SJSA1 (cell line): ENCODE measurements around the gene KIRREL3. TPM values are rescaled to one million over a fixed set of nuclear protein-coding genes. Genes with fewer than 3 reads are reported as not detected.

ENCODE experiments used
- DNase-seq, 2 experiments: peaks; one replicate each; pipeline ENCODE4 v3.0.0-alpha.2; 2015 to 2020; ENCODE audit warnings: low spot score in 2 of 2, low read depth in 1 of 2
- H3K27ac ChIP-seq: fragments of 250-450 bp; sonication (Bioruptor Pico); 2 replicates; pipeline ENCODE4 v1.5.1; 2020; ENCODE audit warnings: mild to moderate bottlenecking, moderate library complexity
- H3K27me3 ChIP-seq: fragments of 250-450 bp; sonication (Bioruptor Pico); replicated peaks from 2 replicates; pipeline ENCODE4 v1.5.1; 2020; ENCODE audit warnings: mild to moderate bottlenecking, moderate library complexity
- H3K36me3 ChIP-seq: fragments of 250-450 bp; sonication (Bioruptor Pico); 2 replicates; pipeline ENCODE4 v1.5.1; 2020; ENCODE audit warnings: mild to moderate bottlenecking
- H3K4me1 ChIP-seq: fragments of 250-450 bp; sonication (Bioruptor Pico); replicated peaks from 2 replicates; pipeline ENCODE4 v1.6.1; 2021; ENCODE audit warnings: mild to moderate bottlenecking
- H3K4me3 ChIP-seq: fragments of 250-450 bp; sonication (Bioruptor Pico); 2 replicates; pipeline ENCODE4 v1.5.1; 2020; ENCODE audit warnings: mild to moderate bottlenecking
- H3K9me3 ChIP-seq: fragments of 250-450 bp; sonication (Bioruptor Pico); replicated peaks from 2 replicates; pipeline ENCODE4 v1.5.1; 2020; ENCODE audit warnings: mild to moderate bottlenecking
- total RNA-seq: library from RNA; depleted of rRNA; stranded (reverse); fragments of >200 nt; shearing (Covaris generic); gene quantifications from 2 replicates; pipeline ENCODE4 v1.2.3, GENCODE V29; 2014

KIRREL3 gene
- total RNA-seq, 1 experiment from 2014 or later: 5.3 TPM

DNA sequence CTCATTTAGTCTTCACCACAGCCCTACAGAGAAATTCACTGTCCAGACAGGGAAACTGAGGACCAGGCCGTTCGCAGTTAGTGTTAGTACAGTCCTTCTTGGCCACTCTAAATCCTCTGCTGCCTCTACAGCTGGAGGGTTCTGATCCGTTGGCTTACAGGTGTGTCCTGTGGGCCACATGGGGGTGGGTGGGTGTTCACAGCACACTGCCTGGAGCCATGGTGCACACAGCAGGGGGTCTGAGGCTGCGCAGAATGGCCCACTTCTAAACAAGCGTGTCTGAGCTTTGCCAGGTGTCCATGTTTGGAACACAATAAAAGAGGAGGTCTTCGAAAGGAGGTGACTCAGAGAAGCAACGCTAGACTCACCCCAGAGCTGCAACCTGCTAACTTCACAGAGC is 396.1 kb downstream of the KIRREL3 start:
- Histone ChIP-seq H3K9me3 (no peaks in the 10 kb centered on the region), H3K4me1 (no peaks in the 10 kb centered on the region), H3K27ac (no peak overlapping the region), H3K36me3 (no peaks in the 10 kb centered on the region), H3K4me3 (no peak overlapping the region), H3K27me3 (no peaks in the 10 kb centered on the region)
- DNase-seq: no peak

DNA sequence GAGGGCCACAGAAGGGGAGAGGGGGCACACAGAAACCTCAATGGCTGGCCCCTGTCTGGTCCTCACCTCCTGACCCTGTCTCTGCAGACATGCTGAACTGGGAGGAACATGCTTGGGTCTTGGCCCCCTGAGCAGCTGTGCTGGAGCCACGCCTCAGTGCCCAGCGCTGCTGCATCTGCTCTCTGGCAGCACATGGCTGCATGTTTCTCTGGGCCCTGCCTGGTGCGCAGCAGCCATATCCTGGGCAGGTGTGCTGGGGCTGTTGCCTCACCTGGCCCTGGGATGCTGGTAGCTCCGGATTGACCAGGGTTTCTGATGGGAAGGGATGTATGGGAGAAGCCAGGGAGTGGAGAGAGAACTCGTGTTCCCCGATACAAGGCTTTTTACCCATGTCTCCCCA is 397.1 kb downstream of the KIRREL3 start:
- no peak overlapping the region for H3K4me3 ChIP-seq
- H3K36me3 ChIP-seq: no peaks in the 10 kb centered on the region
- no peaks in the 10 kb centered on the region for H3K4me1 ChIP-seq
- no peaks in the 10 kb centered on the region for H3K27me3 ChIP-seq
- no peaks in the 10 kb centered on the region for H3K9me3 ChIP-seq
- DNase-seq: no peak
- no peak overlapping the region for H3K27ac ChIP-seq

DNA sequence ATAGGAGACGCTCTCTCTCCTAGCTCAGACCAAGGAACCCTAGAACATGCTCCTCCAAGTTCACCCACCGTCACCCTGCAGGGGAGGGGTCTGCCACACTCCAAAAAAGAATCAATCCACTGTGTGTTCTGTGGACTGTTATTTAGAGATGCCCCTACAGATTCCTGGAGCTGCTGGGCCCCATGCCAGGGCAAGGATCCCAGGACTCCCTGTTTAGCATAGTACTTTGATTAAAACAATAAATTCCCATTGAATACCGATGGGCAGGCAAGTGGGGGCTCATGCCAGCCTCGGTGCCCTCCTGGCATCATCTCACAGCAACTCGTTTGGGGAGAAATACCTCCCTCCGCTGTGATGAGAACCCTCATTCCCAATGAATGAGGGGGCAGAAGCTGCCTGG is 397.6 kb downstream of the KIRREL3 start:
- Histone ChIP-seq H3K36me3 (no peaks in the 10 kb centered on the region), H3K27me3 (no peaks in the 10 kb centered on the region), H3K4me3 (no peak overlapping the region), H3K4me1 (no peaks in the 10 kb centered on the region), H3K27ac (no peak overlapping the region), H3K9me3 (no peaks in the 10 kb centered on the region)
- no peak for DNase-seq

DNA sequence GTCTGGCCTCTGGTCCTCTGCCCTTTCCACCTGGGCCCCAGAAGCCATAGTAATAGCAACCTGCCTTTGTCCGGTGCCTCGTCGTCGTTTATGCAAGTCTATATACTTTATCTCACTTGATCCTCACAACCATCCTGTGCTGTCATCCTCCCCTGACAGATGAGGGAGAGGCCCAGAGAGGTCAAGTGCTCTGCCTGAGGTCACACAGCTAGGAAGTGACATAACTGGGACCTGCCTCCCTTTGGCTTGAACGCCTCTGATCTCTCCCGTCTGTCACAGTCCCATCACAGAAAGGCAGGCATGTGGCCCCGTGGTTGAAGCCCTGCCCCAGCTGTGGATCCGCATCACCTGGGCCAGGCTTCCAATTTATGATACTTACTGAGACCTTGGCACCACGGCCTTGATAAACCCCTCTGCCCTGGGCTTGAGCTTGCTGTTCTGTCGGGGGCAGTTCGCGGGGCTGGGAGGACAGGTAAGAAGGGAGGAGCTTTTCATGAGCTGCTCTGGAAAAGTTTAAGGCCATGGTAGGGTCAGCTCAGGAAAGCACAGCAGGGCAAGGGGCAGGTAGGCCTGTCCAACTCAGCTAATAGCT is 398.1 kb downstream of the KIRREL3 start:
- DNase-seq: no peak
- H3K36me3 ChIP-seq: no peaks in the 10 kb centered on the region
- H3K4me3 ChIP-seq: no peak overlapping the region
- no peak overlapping the region for H3K27ac ChIP-seq
- H3K27me3 ChIP-seq: no peaks in the 10 kb centered on the region
- no peaks in the 10 kb centered on the region for H3K4me1 ChIP-seq
- H3K9me3 ChIP-seq: no peaks in the 10 kb centered on the region

DNA sequence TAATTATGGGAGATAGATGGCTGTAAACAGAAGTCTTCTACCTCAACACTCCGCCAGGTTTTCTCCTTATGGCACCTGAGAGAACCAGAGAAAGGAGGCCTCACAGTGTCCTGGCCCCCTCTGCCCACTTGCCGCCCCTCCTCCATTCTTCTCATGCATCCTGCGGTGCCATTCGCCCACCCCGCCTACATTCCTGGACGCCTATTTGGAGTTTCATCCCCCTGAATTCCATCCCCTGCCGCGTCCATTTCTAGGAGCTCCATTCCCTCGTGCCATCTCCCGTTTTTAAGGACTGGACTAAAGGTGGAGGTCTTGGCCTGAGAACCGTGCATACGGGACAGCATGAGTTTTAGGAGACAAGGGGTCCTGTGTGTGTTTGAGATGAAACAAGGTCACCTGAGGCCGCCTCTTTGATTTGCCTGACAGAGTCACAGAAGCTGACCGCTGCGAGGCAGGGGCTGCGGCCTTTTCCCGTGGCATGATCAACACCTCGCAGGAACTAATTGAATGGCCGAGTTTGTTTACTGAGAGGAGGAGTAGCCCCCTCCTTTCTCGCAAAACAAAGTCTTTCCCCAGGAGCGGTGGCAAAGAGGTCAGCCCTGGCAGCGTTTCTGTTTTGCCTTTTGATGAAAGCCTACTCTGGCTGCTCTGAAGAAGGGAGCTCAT is 398.9 kb downstream of the KIRREL3 start:
- no peak overlapping the region for H3K27ac ChIP-seq
- no peaks in the 10 kb centered on the region for H3K4me1 ChIP-seq
- H3K9me3 ChIP-seq: no peaks in the 10 kb centered on the region
- DNase-seq: no peak
- H3K36me3 ChIP-seq: no peaks in the 10 kb centered on the region
- no peaks in the 10 kb centered on the region for H3K27me3 ChIP-seq
- no peak overlapping the region for H3K4me3 ChIP-seq

DNA sequence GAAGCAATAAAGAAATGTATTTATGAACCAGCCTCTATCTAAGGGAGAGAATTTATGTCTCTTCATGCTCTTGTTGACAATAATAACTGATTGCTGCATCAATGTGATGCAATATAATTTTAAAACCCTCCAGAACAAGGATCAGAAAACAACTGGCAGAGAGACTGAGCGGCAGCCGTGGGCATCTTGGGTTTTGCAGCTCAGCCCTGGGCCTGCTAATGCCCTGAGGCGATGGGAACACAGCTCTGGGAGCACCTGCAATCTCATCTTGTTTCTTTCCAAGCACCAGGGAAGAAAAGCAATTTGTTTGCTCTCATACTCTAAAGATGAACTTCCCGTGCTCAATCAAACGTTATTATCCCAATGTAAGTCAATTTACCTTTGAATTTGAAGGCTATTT is 399.4 kb downstream of the KIRREL3 start:
- no peak for DNase-seq
- Histone ChIP-seq H3K4me3 (no peak overlapping the region), H3K9me3 (no peaks in the 10 kb centered on the region), H3K27ac (no peak overlapping the region), H3K27me3 (no peaks in the 10 kb centered on the region), H3K4me1 (no peaks in the 10 kb centered on the region), H3K36me3 (no peaks in the 10 kb centered on the region)

DNA sequence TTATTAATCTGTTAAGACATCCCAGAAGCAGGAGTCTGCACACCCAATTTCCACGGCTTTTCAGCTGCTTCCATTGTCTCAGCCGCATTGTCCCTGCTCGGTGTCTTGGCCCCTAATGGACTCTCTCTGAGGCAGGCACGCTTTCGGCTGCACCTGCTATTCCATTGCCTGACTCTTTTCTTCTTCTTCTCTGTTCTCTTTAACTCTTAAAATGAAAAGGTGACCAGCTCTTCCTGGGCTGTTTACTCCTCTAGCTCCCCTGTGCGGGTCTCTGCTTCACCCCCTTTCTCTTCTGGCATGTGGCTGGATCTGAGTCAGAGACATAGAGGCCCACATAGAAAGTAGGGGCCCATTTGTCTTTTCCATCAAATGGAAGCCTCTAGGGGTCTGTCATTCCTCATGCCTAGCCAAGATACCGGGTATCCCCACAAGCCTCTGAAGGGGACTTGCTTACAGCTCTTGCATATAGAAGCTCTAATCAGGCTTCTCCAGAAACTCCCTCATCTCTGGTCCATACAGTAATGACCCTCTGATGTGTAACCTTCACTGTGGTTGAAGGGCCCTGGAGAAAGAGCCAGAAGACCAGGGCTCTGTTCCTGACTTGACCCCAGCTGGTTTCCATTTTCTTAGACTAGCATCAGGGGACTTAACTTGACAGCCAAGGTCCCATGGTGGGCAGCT is 401.2 kb downstream of the KIRREL3 start:
- DNase-seq: no peak
- no peaks in the 10 kb centered on the region for H3K27me3 ChIP-seq
- no peaks in the 10 kb centered on the region for H3K36me3 ChIP-seq
- H3K27ac ChIP-seq: no peak overlapping the region
- no peaks in the 10 kb centered on the region for H3K4me1 ChIP-seq
- H3K4me3 ChIP-seq: no peak overlapping the region
- H3K9me3 ChIP-seq: no peaks in the 10 kb centered on the region

DNA sequence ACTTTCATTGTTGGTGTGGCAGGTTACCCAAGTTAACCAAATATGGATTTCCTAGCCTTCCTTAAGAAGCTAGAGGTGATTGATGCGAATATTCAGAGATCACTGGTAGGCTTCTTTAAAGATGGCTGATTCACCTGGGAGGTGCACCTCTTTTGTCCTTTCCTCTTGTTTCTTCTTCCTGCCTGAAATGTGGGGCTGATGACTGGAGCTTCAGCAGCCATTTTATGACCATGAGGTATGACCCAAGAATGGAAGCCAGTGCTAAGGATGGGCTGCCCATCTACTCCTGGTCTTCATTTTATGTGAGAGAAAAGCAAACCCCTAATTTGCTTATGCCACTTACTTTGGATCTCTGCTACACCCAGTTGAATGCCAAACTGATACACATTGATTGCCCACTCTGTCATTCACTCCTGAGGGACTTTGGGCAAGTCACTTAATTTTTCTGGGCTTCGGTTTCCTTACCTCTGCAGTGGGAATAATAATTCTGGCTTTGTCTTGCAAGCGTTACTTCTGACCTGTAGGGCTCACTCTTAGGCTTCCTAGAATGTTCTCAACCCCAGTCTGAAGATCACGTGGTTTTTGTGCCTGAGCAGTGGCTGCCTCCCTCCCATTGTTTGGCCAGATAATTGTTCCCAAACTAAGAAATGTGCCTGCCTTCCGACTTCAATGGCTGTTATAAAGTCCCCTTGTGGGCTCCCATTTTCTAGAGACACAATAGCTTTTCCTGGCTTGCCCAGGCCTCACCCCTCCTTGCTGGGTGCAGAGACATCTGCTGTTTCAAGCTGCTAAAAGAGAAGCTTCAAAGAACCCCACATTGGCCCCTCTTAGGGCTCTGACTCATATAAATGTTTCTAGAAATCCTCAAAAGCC is 402.0 kb downstream of the KIRREL3 start:
- Histone ChIP-seq H3K4me1 (no peaks in the 10 kb centered on the region), H3K27me3 (no peaks in the 10 kb centered on the region), H3K4me3 (no peak overlapping the region), H3K27ac (no peak overlapping the region), H3K9me3 (no peaks in the 10 kb centered on the region), H3K36me3 (no peaks in the 10 kb centered on the region)
- no peak for DNase-seq

DNA sequence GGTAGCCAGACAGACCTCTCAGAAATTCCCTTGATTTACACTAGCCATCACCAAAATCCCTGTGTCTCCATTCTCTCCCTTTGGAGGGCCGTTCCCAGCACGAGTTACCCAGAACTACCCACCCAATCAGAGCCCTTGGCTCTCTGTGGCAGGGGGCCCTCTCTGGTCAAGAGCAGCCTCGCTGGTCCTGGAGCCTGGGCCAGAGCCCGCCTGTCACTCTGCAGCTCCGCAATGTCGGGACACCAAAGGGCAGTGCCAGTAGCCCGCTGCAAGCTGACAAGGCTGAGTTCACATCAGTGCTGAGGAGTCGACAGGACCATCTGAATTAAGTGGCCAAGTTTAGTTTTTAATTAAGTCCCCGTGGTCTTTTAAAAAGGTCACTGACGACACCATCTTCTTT is 403.5 kb downstream of the KIRREL3 start:
- DNase-seq: no peak
- H3K27ac ChIP-seq: no peak overlapping the region
- H3K4me1 ChIP-seq: no peaks in the 10 kb centered on the region
- H3K9me3 ChIP-seq: no peaks in the 10 kb centered on the region
- no peaks in the 10 kb centered on the region for H3K36me3 ChIP-seq
- no peak overlapping the region for H3K4me3 ChIP-seq
- H3K27me3 ChIP-seq: no peaks in the 10 kb centered on the region

DNA sequence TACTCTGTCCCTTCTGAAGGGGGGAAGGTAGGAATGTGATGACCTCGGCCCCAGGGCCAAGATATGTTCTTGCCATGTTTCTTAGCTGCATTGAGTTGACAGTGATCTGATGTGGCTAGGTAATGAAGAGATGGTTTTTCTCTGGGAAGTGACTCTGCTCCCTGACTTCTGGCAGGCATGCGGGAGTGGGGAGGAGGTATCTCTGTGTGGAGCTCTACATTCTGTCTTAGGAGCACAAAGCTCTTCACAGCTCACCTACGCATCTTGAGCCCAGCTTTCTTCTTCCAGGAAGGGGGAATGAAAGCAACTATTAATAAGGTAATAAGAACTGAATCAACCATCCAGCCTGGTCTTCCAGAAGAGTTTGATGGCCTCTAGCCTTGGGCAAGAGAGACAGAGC is 404.1 kb downstream of the KIRREL3 start:
- no peaks in the 10 kb centered on the region for H3K36me3 ChIP-seq
- DNase-seq: no peak
- H3K4me1 ChIP-seq: no peaks in the 10 kb centered on the region
- H3K4me3 ChIP-seq: no peak overlapping the region
- H3K9me3 ChIP-seq: no peaks in the 10 kb centered on the region
- no peaks in the 10 kb centered on the region for H3K27me3 ChIP-seq
- no peak overlapping the region for H3K27ac ChIP-seq

DNA sequence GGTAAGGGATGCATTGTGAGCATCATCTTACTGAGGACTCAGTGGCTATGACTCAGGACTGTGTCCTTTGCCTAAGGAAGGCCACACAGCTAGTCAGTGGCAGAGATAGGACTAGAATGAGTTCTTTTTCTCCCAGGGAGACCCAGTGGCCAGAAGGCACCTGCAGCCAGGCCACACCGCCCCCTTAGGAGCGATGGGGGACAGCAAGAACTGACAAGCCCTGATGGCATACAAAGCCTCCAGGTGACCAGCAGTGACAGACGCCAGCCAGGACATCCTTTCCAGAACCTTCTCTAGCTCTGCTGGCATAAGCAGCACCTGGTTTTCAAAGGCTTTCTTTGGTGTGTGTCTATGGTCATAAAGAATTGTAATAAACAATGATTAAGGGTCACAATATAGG is 405.0 kb downstream of the KIRREL3 start:
- DNase-seq: no peak
- H3K4me3 ChIP-seq: no peak overlapping the region
- no peak overlapping the region for H3K27ac ChIP-seq
- H3K4me1 ChIP-seq: no peaks in the 10 kb centered on the region
- H3K9me3 ChIP-seq: no peaks in the 10 kb centered on the region
- H3K36me3 ChIP-seq: no peaks in the 10 kb centered on the region
- H3K27me3 ChIP-seq: no peaks in the 10 kb centered on the region

DNA sequence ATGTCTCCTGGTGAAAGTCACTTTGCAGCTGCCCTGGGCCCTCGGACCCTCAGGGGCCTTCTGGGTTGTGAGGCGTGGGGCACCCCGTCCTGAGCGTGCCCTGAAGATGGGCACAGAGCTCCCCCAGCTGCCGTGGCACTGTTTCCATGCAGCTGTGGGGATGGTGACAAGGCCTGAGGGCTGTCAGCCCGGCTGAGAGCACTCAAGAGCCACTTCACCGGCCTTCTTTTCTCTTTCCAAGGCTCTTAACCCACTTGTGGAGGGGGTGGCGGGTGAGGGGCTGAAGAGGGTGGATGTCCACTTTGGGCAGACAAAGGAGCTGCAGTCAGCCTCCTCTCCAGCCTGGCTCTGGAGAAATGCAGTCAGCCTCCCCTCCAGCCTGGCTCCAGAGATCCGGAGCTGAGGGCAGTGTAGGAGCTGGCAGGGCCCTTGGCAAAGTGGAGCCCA is 405.6 kb downstream of the KIRREL3 start:
- H3K36me3 ChIP-seq: no peaks in the 10 kb centered on the region
- H3K4me3 ChIP-seq: no peak overlapping the region
- H3K4me1 ChIP-seq: no peaks in the 10 kb centered on the region
- H3K27ac ChIP-seq: no peak overlapping the region
- H3K27me3 ChIP-seq: no peaks in the 10 kb centered on the region
- no peaks in the 10 kb centered on the region for H3K9me3 ChIP-seq
- DNase-seq: no peak

DNA sequence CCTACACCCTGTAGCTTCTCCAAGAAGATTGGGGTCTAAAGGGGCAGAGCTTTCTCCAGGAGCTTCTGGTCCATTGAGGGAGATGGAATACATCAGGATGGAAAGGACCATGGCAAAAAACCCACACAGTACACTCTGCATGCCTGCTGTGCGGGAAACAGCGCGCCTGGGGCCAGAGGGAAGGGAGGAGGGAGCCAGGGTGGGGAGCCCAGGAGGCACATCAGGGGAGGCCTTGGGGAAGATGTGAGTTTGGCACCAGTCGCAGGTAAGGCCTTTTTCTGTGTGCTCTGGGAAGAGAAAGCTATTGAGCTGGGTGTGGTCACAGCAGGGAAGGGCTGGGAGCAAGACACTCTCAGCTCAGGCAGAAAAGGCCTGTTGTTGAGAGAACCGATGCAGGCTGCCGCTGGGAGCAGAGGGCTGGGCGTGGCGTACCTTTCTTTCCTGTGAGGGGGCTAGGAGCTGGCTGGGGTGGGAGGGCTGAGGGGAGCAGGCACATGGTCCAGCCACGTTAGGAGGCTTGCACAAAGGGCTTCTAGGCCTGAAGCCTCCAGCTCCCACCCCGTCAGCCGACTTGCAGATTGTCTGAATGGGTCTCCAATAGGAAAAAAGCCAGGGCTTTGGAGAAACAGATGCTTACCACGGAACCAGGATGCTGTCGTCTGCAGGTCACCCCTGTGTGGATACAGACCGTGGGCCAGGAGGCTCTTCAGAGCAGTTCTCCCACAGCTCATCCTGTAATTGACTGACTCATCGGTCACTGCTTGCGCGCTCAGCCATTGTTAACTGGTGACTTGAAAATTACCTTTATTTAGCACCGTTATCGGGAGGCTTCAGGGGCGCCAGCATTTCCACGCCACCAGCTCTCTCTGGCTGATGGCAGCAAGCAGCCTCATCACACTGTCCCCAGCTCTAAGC is 407.8 kb downstream of the KIRREL3 start:
- no peaks in the 10 kb centered on the region for H3K27me3 ChIP-seq
- no peaks in the 10 kb centered on the region for H3K9me3 ChIP-seq
- no peak for DNase-seq
- H3K4me1 ChIP-seq: no peaks in the 10 kb centered on the region
- no peak overlapping the region for H3K27ac ChIP-seq
- no peaks in the 10 kb centered on the region for H3K36me3 ChIP-seq
- no peak overlapping the region for H3K4me3 ChIP-seq
